ENCODE results near the gene ERC2. TPM values are rescaled to one million over a fixed set of nuclear protein-coding genes. Genes with fewer than 3 reads are reported as not detected.

ERC2 gene
- total and polyA plus RNA-seq, 2 of the 13 experiments (the other 11 are each of a cell fraction or from before 2014, with no cell fraction given), result 0.16 to 0.22 TPM

GRCh38 chr3:55549177-55549576 lies 919.1 kb downstream of the ERC2 start:
- intact Hi-C loops (cut with micrococcal nuclease; ENCODE audit: unreplicated experiment) (no loop called here), in situ Hi-C loops (cut with HindIII; ENCODE audit: extremely low pct_ligation_motif_present, low pct_unique_long_range_greater_than_20kb) (no loop called here)
- CTCF ChIA-PET (ENCODE audit: low intra/inter-chr PET ratio, low total read pairs), result no interaction called here
- POLR2A ChIA-PET, result no interaction called here
- H3K4me1 ChIP-seq (ENCODE audit: insufficient read depth, low read length), result no peaks in the 10 kb centered on the region
- no peak overlapping the region for H3K4me2 ChIP-seq (ENCODE audit: low read depth, low read length)
- ATAC-seq, result peak; percentile 51; the same call in 2 of the 3 replicates
- no peak for FAIRE-seq
- H3K4me3 ChIP-seq (replicated peaks in 1 of 3; ENCODE audit: insufficient read depth in 1 of 3, low read depth in 2 of 3, low read length in 3 of 3), result no peak overlapping the region
- BruUV-seq (replicated peaks), result no TSS peak
- TF ChIP-seq AFF4 (CRISPR knock-in tag; IDR thresholded peaks at IDR 0.05) (no peak), THAP11 (CRISPR knock-in tag; IDR thresholded peaks at IDR 0.05) (no peak), SRSF9 (IDR thresholded peaks at IDR 0.05; ENCODE audit: borderline replicate concordance, insufficient read depth, low read depth, low read length, poor library complexity, severe bottlenecking) (no peak), ZNF772 (CRISPR knock-in tag; IDR thresholded peaks at IDR 0.05) (no peak), XBP1 (CRISPR knock-in tag; IDR thresholded peaks at IDR 0.05) (no peak), KDM5A (IDR thresholded peaks at IDR 0.05; ENCODE audit: borderline replicate concordance, low read length) (no peak)
- H3K79me2 ChIP-seq (ENCODE audit: insufficient read depth, low read length), result no peaks in the 10 kb centered on the region
- H3K27me3 ChIP-seq (ENCODE audit: control insufficient read depth in 1 of 2, insufficient read depth in 2 of 2, low read length in 2 of 2), result no peaks in the 10 kb centered on the region
- WGBS (ENCODE audit: low lambda C conversion rate), result 32% methylated on average over 6 of the region's 6 CpGs
- no peaks in the 10 kb centered on the region for H4K20me1 ChIP-seq (ENCODE audit: insufficient read depth, low read length)
- no peaks in the 10 kb centered on the region for H3K9me3 ChIP-seq (ENCODE audit: low read length)
- no peak for DNase-seq (ENCODE audit: low spot score)
- no peak overlapping the region for H3K27ac ChIP-seq (ENCODE audit: extremely low read length, insufficient read depth, low read length)
- H3K9ac ChIP-seq (ENCODE audit: insufficient read depth, low read depth, low read length), result no peak overlapping the region
- H3K36me3 ChIP-seq (replicated peaks in 1 of 2; ENCODE audit: control insufficient read depth in 1 of 2, insufficient read depth in 2 of 2, low read length in 2 of 2), result no peaks in the 10 kb centered on the region
- H2AFZ ChIP-seq (ENCODE audit: low read length), result no peak overlapping the region
